Stimulated activated CD8-positive, alpha-beta memory T cell treated with anti-CD3 and anti-CD28 coated beads, Interleukin-4, amount 100 ng/mL, for 1 hour (primary cell): ENCODE data around the gene ETV6.

ENCODE experiments used
- DNase-seq, 2 donors: peaks; one replicate each; pipeline ENCODE4 v3.0.0-alpha.2; 2020; ENCODE audit warnings: low read depth in 2 of 2, low spot score in 1 of 2

The ETV6 gene

DNA sequence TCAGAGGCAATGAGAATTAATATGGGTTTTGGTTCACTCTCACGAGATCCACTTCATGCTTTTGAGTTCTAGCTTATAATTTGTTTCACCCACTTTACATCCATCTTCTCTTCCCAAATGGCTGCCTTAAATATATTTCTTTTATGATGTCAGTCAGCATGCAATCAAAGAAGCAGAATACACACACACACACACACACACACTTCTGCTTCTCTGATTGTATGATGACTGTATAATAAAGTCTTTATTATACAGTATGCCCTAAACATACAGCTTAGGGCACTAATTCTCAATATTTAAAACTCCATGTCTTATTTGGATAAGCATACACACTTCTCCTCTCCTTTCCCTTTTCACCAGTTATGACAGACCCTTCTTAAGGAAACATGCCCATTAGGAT lies 6.7 kb upstream of the ETV6 start:
- no peak for DNase-seq

DNA sequence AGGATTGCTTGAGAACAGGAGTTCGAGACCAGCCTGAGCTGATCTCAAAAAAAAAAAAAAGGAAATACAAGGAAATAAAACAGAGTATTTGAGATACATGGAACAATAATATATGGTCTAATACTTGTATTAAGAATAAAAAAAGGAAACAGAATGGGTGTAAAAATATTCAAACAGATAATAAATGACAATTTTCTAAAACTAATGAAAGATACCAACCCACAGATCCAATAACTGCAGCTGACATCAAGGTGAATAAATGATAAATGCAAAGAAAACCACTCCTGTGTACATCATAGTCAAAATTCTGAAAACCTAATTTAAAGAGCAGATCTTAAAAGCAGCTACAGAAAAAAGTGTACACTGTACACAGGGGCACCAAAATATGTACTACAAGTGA lies 4.1 kb upstream of the ETV6 start:
- no peak for DNase-seq

DNA sequence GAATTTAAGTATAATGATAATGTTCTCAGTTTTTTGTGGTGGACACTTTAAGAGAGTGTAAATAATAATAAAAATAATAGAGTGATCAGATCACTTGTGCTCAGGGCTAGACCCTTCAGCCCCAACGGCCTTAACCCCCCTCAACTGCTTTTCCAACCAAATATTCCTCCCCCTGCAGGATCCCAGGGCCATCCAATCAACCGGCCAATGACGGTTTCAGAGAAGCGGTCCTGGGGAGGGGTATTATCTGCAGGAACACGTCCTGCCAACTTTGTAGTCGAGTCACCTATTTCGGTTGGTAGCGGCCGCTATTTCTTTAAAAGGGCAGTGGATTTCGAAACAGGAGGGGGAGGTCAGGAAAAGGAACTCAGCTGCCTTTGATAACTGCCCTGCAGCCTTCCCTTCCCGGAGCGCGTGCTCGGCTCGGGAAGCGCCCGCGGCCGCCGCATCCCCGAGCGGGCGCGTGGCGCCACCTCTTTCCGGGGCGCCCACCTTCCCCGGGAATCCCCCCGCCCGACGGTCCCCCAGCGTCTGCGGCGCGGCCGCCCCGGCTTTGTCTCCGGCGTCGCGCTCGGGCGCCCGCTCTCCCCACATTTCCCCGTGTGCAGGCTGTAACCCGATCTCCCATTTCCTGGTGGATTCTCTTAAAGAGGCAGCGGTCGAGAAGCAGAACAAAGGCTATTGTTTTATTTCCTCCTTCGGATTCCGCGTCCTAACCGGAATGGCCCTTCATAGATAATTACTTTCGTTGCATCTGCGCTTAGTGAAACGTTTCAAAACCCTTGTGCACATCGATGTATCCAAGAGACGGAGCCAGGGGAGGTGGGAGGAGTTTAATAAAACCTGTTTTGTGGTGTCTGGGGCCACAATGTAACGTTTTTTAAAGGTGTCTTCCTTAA lies 711 bp upstream of the ETV6 start:
- DNase-seq: peak; percentile 23 to 29

DNA sequence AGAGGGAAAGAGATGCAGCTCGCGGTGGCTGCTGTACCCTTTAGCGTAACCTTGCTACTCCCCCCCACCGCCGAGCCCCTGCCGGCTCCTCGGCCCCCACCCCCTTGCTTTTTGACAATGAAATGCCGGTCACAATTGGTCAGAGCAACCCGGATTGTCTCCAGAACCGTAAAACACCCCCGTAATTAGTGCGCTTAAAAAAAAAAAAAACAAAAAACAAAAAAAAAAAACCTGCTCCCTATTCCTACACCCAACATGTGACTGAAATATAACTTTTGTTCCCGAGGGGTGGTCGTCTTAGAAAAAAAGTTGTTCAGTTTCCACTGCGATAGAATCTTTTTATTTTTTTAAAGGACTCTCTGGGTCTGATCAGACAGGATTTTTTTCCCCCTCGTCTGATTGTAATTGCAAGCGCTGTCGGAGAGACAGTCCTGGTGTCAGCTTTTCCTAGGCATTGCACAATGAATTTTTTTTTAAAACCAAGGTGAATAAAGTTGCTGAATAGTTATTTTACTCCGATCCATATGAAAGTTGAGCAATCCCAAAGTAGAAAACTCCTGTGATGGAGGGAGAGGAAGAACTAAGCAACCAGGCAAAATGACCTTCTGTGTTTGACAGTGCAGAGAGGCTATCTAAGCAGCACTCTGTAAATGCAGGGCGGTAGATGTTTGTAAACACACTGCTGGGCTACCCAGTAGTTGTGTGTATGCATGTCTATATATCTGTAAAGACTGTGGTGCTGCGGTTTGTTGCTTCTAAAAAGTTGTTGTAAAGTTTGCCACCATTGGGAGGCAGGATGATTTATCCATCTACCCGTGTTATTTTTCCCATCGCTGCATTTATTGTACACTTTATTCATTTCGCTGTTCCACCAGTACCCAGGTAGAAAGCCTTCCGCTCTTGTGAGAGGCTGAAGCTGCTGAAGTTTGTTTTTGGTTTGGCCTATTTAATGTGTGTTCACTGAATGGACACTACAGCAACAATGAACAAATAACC lies 1.1 kb downstream of the ETV6 start:
- DNase-seq: no peak

DNA sequence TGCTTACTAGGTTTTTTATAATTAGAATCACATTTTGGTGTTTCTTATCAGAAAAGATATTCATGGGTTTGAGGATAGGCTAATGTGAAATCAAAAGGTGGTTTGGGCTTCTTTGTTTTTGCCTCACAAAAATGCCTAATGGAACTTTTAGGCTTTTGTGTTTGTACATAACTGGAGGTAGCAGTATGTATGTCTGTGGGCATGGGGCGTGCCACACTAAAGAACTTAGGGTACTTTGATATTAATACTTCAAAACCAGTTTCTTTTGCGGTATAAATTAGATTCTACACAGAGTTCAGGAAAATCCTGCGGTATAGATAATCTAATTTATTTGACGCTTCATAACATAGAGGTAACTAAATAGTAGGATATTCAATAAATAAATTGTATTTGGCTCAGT lies 1.9 kb downstream of the ETV6 start:
- no peak for DNase-seq

GRCh38 chr12:11651785-11652184 lies 2.3 kb downstream of the ETV6 start:
- no peak for DNase-seq

DNA sequence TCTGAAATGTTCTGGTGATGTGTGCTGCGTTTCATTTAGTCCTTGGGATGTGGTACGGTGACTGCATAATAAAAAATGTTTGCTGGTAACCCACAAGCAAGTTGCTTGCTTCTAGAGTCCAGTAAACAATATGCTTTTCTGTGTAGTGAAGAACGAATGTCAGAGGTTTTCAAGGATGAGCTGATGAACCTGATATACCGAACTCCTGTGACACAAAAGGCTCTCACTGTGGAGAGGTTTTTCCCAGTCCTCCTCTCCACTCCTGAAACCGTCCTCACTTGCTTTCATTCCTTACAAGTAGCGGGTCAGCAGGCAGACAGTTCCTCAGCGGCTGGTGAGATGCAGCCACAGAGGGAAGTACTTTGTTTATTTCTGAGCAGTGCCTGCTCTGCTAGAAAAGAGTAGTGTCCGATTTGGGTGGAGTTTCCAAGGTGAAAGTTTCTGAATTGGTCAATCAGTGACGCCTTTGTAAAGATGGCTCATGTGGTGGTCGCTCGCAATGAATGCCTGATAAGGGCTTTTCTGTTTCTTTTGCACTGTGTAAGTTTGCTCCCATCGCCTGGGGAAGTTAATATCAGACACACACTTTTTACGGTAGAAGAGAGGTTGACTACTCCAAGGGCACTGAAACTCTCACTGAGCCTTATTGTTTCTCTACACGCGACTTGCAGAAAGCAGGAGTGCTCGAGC lies 3.0 kb downstream of the ETV6 start:
- no peak for DNase-seq

DNA sequence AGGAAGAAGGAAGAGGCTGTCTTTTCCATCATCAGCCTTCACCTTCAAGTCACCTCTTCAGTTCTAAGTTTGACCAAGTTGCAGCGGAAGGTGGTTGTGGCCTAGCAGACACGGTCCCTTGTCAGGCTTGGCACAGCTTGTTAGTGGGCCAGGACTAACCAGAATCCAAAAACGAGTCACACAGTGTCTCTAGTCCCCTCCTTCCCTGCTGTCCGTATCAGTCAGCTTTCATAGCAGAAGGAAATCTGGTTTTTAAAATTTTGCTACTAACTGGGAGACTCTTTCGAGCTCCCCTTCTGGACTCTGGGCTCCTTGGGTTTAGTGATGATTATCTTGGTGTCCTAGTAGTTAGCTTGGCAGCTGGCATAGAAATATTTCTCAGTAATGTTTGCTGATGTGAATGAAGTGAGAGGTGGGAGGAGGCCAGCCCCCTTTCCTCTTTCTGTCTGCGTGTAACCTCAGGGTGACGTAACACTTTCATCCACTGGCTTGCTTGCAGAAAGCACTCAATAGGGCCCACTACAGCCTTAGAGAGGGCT lies 3.8 kb downstream of the ETV6 start:
- DNase-seq: no peak

GRCh38 chr12:11654338-11654737 lies 4.9 kb downstream of the ETV6 start:
- no peak for DNase-seq

GRCh38 chr12:11654802-11655201 lies 5.3 kb downstream of the ETV6 start:
- DNase-seq: no peak

DNA sequence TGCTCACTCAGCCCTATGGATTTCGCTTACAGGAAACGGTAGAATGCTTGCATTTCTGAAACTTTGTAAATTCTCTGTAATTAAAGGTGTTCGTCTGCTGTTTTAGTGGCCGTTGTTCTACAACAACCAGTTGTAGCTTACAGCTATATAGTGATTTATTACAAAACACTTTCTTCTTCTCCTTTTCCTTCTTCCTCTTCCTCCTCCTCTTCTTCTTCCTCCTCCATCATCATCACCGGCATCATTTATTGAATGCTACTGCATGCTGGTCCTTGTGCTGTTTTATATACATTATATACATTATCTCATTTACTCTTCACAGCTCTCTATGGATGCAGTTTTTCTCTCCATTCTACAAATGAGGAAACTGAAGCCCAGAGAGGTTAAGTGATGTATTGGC lies 6.4 kb downstream of the ETV6 start:
- no peak for DNase-seq

DNA sequence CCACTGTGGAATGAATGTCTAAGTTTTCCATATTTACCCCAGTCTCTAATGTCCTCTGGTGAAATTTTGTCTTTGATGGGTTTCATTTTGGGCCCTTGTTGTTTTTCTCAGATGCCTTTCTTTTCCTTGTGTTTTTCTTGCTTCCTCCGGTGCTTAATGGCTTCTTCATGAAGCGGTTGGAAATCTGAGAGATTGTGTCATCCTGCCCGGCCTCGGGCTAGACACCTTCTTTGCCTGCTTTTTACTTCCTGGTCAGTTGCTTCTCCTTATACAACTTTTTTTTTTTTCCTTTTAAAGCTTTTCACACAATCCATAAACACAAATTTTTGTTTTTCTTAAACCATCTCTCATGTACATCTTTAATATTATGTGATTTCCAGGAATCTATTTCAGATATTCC lies 7.1 kb downstream of the ETV6 start:
- DNase-seq: no peak

- DNase-seq: no peak
Observed at GRCh38 chr12:11657511-11657910, 8.0 kb downstream of the ETV6 start.

DNA sequence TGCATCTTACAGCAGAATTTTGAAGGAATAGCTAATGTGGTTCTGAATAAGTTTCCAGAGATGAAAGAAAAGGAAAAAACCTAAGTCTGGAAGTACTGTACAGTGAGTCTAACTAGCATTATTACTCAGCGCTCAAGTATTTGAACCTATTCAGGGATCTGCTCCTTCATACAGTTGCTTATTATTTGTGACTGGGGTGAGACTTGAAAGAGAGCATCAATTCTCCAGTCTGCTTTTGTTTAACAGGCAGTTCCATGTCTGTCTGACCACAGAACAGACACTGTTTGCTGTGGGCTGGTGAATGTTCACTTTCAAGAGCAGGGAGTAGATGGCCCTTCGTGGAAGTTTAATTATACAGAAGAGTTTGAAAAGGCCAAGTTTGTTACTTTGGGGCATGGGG lies 9.3 kb downstream of the ETV6 start:
- DNase-seq: no peak

DNA sequence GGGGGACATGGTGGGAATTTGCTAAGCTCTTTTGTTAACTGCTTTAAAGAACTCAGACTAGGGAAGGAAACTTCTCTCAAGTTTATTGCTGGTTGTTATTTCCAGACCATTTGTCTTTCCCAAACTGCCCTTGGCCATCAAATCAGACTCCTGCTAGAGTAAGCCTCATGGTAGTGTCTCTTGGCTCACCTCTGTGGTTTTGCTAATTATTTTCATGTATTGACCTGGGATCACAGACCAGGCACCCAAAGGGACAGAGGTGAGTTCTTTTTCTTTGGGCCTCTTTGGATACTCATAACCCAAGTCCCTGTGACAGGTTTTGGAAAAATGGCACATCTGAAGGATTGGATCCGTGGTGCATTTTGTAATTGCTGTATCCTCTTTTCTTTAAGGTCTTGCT lies 11.2 kb downstream of the ETV6 start:
- DNase-seq: no peak

- DNase-seq: no peak
Observed at GRCh38 chr12:11661491-11662089, 12.1 kb downstream of the ETV6 start.

DNA sequence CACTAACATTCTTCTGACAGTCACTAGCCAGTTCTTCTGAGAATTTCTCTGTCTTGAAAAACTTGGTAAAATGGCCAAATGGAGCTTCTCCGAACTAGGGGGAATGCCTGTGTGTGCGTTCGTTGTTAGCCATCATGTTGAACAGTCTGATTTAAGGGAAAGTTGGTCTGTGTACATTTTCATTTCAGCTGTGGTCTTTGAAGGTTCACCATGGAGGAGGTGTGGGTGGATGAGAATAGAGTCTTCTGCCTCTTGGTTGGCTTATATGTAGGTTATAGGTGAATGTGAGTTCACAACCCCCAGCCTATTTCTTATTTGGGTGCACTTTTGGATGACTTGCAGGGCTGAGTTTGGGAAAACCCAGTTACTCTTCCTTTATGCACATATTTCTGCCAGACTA lies 12.9 kb downstream of the ETV6 start:
- no peak for DNase-seq

DNA sequence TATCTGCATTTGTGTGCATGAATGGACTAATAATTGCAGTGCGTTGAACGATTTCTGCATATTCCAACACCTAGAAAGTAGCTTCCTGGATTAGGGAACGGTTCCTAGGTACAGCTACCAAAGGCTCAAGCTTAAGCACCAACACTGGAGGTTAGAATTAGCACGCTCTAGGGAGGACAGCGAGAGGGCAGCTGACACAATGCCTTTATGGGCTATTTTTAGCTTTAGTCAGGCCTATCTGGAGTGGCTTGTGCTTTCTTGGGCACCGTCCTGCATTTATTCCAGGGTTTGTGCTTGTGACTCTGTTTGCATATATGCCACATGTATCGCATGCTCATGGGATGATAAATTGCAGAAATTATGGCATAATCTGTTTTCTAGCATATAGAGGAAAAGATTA lies 13.7 kb downstream of the ETV6 start:
- no peak for DNase-seq

DNA sequence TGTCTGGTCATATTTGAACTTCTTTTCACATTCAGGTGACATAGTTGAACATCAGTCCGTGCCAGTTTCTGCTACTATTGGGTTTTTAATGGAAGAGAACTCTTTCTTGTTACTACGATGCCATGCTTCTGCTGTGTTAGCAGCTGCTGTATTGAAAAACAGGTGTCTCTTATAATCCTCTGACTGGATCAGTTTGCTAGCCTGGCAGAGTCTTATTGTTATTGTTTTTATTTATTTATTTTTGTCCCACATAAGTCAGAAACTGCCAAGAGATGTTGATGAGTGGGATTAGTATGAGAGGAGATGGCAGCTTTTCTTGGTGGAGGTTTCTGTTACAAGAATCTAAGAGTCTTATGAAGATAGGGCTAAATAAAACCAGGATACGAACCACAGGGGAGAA lies 14.6 kb downstream of the ETV6 start:
- no peak for DNase-seq

DNA sequence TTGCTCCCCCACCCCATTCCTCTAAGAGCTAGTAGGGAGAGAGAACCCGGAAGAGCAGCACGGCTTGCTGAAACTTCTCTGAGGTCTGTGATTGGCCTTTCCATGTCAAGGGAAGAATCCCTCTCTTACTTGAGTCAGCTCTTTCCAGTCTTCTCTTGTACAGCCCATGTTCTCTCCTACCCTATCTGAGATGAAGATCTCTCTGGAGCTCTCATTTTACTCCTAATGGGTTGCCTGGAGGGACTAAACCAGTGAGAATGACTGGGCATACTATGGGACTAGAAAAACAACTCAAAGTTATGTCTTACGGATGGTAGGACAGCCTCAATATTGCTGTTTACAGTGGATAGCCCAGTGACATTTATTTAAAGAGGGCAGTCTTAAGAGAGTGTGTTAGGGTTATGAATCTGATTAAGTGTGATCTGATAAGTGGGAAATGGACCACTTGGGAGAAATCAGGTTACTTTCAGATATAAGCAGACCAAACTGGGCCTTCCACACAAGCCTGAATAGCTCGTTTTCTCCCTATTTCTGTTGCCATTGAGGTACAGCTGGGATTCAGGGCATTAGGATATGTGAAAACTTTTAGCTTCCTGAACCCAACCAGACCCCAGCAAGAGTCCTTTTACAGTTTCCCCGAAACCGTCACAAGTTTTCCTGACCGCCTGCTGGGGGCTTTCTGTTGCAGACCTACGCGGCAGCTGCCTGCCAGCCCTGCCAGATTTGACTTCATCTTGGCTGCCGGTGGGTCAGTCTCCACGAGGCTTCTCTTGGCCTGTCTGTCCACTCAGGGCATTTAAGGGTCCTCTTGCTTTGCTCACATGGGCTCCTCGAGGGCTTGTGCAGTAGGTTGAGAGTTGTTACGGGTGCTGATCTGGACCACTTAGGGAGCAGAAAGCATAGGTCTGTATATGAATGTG lies 16.9 kb downstream of the ETV6 start:
- DNase-seq: no peak
